RWPE1 (cell line): ENCODE measurements around the gene PARP4.
"Not testable (repeated sequence)": the region's sequence is repeated elsewhere in the genome, so short reads cannot be mapped to it uniquely, and the experiment has no call there.

Experiments
- CTCF ChIA-PET: fragments of 350-600 bp; sonication (Branson Sonifier 250); formaldehyde crosslinking; extraction: SDS; loops from one replicate; lab custom pipeline; 2021; lab: Yijun Ruan, JAX
- POLR2A ChIA-PET: fragments of 400-600 bp; formaldehyde crosslinking; extraction: SDS; loops from one replicate; lab custom pipeline; 2020; ENCODE audit warnings: antibody characterized with exemption; ENCODE audit not compliant: low non-redundant PET; lab: Yijun Ruan, JAX
- DNase-seq: peaks from one replicate; pipeline ENCODE4 v3.0.0; 2012; ENCODE audit warnings: low spot score
- H3K27ac ChIP-seq: fragments of 450-650 bp; 2 replicates; pipeline ENCODE4 v1.5.1; 2017
- CTCF ChIP-seq: fragments of 450-650 bp; conservative IDR thresholded peaks from 2 replicates; pipeline ENCODE4 v1.5.1; 2017; ENCODE audit warnings: low read depth, mild to moderate bottlenecking

The PARP4 gene

GRCh38 chr13:24450530-24450929, 62.0 kb downstream of the PARP4 start:
- TF ChIP-seq CTCF, result no peak
- CTCF ChIA-PET, result no interaction called here
- no peak overlapping the region for H3K27ac ChIP-seq
- POLR2A ChIA-PET, result no interaction called here
- DNase-seq, result no peak

GRCh38 chr13:24444851-24445250, 67.7 kb downstream of the PARP4 start:
- POLR2A ChIA-PET, result not testable (repeated sequence)

GRCh38 chr13:24443366-24443765, 69.2 kb downstream of the PARP4 start:
- TF ChIP-seq CTCF, result no peak
- CTCF ChIA-PET, result no interaction called here
- H3K27ac ChIP-seq, result no peak overlapping the region
- DNase-seq, result no peak
- POLR2A ChIA-PET, result no interaction called here

More at GRCh38 chr13:24444851-24445250, 67.7 kb downstream of the PARP4 start:
- H3K27ac ChIP-seq, CTCF ChIA-PET, DNase-seq: not testable (repeated sequence)

GRCh38 chr13:24426045-24426444, 86.5 kb downstream of the PARP4 start:
- CTCF ChIA-PET, POLR2A ChIA-PET, H3K27ac ChIP-seq, DNase-seq: not testable (repeated sequence)

- POLR2A ChIA-PET, CTCF ChIA-PET, DNase-seq, H3K27ac ChIP-seq: not testable (repeated sequence)
Observed at GRCh38 chr13:24419668-24420067, 92.9 kb downstream of the PARP4 start.

- no peak for TF ChIP-seq CTCF
- DNase-seq, result no peak
- no peak overlapping the region for H3K27ac ChIP-seq
- POLR2A ChIA-PET, result no interaction called here
- CTCF ChIA-PET, result no interaction called here
Observed at GRCh38 chr13:24407844-24408243, 104.7 kb downstream of the PARP4 start.

- CTCF ChIA-PET, result no interaction called here
- no peak overlapping the region for H3K27ac ChIP-seq
Observed at GRCh38 chr13:24406524-24406923, 106.1 kb downstream of the PARP4 start.

GRCh38 chr13:24396821-24397220, 115.8 kb downstream of the PARP4 start:
- no peak for TF ChIP-seq CTCF

More at GRCh38 chr13:24406524-24406923, 106.1 kb downstream of the PARP4 start:
- TF ChIP-seq CTCF, result no peak
- POLR2A ChIA-PET, result no interaction called here
- DNase-seq, result no peak

More at GRCh38 chr13:24396821-24397220, 115.8 kb downstream of the PARP4 start:
- DNase-seq, result no peak
- H3K27ac ChIP-seq, result no peak overlapping the region
- CTCF ChIA-PET, result no interaction called here
- POLR2A ChIA-PET, result no interaction called here
